Measurements from ENCODE around the gene GLP1R.

GRCh38 chr6:39085129-39085797 is 36.7 kb downstream of the GLP1R start:
- TF ChIP-seq CTCF (IDR thresholded peaks at IDR 0.05) (no peak), POLR2AphosphoS5 (IDR thresholded peaks at IDR 0.05) (no peak), POLR2A (IDR thresholded peaks at IDR 0.05) (no peak)

All from stomach (tissue), 4 donors.